Hepatic stellate cell (primary cell): ENCODE data around the gene IGLL1.
"Not testable (repeated sequence)": the region's sequence is repeated elsewhere in the genome, so short reads cannot be mapped to it uniquely, and the experiment has no call there.

ENCODE experiments used
- DNase-seq: peaks from one replicate; pipeline ENCODE4 v3.0.0; 2011; ENCODE audit warnings: low spot score

Gene IGLL1

DNA sequence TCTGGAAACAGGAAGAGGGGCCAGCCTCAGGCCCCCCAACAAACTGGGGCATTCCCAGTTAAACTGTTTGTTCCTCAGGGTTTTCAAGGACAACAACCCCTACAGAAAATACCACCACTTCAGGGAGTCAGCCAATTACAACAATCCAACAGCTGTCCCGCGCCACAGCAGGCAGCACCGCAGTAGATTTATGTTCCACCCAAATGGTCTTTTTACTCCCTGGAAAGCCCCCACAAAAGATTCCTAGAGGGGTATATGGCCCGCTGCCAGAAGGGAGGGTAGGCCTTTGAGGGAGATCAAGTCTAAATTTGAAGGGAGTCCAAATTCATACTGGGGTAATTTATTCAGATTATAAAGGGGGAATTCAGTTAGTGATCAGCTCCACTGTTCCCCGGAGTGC, 39.3 kb downstream of the IGLL1 start:
- not testable (repeated sequence) for DNase-seq

GRCh38 chr22:23539839-23540198, 40.3 kb downstream of the IGLL1 start:
- not testable (repeated sequence) for DNase-seq

DNA sequence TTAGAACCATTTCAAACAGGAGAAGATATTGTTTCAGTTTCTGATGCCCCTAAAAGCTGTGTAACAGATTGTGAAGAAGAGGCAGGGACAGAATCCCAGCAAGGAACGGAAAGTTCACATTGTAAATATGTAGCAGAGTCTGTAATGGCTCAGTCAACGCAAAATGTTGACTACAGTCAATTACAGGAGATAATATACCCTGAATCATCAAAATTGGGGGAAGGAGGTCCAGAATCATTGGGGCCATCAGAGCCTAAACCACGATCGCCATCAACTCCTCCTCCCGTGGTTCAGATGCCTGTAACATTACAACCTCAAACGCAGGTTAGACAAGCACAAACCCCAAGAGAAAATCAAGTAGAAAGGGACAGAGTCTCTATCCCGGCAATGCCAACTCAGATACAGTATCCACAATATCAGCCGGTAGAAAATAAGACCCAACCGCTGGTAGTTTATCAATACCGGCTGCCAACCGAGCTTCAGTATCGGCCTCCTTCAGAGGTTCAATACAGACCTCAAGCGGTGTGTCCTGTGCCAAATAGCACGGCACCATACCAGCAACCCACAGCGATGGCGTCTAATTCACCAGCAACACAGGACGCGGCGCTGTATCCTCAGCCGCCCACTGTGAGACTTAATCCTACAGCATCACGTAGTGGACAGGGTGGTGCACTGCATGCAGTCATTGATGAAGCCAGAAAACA, 40.8 kb downstream of the IGLL1 start:
- DNase-seq, result peak; percentile 59

- DNase-seq, result not testable (repeated sequence)
These were observed 41.4 kb downstream of the IGLL1 start for GRCh38 chr22:23538696-23539030.

GRCh38 chr22:23537830-23538695, 42.0 kb downstream of the IGLL1 start:
- DNase-seq, result not testable (repeated sequence)

- DNase-seq, result no peak
These were observed 42.7 kb downstream of the IGLL1 start for GRCh38 chr22:23537416-23537815.

GRCh38 chr22:23536821-23537345, 43.2 kb downstream of the IGLL1 start:
- no peak for DNase-seq

DNA sequence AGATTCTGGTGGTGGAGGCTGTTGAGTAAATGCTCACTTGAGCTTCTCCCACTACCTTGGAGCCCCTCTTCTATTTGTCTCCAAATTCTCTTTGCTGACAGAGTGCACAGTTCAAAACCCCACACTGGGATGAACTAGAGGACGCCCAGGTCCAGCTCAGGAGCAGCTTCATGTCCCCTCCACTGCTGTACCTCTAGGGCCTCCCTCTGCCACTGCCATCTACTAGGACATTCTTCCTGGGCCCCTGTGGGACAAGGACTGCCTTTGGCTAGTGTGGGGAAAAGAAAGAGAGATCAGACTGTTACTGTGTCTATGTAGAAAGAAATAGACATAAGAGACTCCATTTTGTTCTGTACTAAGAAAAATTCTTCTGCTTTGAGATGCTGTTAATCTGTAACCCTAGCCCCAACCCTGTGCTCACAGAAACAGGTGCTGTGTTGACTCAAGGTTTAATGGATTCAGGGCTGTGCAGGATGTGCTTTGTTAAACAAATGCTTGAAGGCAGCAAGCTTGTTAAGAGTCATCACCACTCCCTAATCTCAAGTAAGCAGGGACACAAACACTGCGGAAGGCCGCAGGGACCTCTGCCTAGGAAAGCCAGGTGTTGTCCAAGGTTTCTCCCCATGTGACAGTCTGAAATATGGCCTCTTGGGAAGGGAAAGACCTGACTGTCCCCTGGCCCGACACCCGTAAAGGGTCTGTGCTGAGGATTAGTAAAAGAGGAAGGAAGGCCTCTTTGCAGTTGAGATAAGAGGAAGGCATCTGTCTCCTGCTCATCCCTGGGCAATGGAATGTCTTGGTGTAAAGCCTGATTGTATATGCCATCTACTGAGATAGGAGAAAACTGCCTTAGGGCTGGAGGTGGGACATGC, 44.1 kb downstream of the IGLL1 start:
- DNase-seq, result not testable (repeated sequence)

GRCh38 chr22:23534851-23535717, 45.0 kb downstream of the IGLL1 start:
- no peak for DNase-seq

GRCh38 chr22:23534201-23534850, 45.8 kb downstream of the IGLL1 start:
- DNase-seq, result no peak

DNA sequence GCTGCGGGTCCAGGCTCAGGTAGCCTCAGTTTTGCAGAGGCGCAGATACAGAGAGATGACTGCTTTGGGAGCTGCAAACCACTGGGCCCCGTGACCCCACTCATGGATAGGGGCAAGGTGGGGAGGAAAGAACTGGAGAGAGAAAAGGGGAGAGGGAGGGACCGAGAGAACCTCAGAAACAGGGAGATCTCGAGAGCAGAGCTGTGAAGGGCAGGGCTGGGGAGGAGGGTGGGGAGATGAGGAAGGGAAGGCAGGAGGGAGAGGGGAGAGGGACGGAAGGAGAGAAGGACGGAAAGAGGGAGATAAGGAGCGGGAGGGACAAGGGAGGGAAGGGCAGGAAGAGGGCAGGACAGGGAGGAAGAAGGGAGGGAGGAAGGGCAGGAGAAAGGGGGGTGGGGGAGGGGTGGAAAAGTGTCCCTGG, 46.3 kb downstream of the IGLL1 start:
- DNase-seq, result no peak

DNA sequence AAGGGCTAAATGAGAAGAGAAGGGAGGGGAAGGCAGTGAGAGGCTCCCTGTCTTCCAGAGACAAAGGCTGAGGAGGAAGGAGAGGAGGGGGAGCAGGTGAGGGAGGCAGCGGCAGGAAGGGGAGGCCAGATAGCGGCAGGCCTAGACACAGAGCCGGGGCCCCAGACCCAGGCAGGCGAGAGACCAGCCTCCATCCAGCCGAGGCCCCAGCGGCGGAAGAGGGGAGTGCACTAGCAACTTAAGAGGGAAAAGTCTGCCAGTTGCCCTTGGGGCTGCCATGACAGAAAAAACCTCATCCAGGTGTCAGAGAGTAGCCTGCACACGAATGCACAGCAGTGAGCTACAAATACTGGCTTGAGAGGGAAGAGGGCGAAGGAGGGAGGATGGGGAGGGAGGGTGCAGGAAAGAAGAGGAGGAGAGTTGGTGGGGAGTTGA, 46.7 kb downstream of the IGLL1 start:
- no peak for DNase-seq

DNA sequence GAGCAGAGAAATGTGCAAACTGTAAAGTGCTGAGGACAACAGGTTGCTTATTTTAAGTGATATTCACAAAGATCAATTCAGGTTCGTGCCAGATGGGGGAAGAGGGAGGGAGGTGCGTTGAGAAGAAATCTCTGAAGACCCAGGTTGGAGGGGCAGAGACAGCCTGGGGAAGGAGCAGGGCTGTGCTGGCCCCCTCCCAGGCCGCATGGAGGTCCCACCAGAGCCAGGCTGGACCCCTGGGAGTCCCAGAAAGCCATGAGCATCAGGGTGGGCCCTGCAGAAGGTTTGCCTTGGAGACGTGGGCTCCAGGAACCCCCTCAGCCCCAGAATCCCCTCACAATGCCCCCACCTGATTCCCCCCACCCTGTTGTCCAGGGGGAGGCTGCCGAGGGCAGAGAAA, 47.4 kb downstream of the IGLL1 start:
- no peak for DNase-seq

DNA sequence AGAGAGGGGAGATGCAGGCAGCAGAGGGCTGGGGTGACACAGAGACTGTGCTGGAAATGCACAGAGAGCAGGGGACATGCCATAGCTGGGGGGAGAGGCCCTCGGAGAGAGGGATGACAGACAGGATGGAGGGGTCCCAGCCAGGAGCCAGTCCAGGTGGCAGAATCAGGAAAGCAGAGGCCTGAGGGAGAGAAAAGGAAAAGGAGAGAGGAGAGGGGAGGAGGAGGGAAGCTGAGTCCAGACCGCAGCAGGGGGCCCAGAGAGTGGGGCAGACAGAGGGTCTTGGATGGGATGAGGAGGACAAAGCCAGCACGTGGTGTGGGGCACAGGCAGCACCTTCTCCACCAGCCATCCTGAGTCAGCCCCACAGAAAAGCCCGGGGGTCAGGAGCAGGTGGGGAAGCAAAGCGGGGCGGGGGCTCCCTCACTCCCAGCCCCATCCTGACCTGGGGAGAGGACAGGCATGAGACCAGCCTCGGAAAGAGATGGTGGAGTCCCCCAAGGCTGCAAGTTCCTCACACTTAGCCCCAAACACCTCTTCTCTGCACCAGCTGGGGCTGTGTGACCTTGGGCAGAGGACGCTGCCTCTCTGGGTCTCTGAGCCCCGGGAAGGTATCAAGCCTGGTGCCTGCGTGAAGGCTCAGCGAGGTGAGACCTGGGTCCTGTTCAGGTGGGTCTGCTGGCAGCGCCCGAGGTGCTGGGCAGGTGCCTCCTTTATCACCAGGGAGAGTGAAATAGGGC, 48.0 kb downstream of the IGLL1 start:
- DNase-seq, result no peak

DNA sequence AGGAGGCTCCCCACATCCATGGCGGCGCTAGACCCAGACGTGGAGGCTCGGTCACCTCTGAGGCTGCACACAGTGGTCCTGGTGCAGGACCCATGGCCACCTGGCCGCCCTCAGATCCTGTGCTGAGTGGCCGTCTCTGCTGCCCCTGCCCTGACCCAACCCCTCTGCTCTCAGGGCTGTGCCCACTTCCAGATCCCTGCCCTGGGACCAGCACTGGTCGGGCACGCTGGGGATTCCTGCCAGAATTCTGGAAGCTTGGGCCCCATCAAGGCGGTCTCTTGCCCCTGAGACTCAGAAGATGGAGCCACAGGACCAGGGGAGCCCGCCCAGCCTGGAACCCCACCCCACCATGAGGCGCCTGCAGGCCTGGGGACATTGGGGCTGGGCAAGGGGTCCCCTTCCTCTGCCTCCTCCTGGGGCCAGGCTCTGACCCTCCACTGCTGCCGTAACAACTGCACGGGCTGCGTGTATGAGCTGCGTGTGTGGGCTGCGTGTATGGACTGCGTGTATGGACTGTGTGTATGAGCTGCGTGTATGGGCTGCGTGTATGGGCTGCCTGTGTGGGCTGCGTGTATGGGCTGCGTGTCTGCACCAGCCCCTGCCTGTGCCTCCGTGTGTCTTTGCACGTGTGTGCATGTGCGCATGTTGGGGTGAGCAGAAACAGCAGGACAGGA, 48.7 kb downstream of the IGLL1 start:
- DNase-seq, result no peak

GRCh38 chr22:23530766-23531282, 49.3 kb downstream of the IGLL1 start:
- no peak for DNase-seq

DNA sequence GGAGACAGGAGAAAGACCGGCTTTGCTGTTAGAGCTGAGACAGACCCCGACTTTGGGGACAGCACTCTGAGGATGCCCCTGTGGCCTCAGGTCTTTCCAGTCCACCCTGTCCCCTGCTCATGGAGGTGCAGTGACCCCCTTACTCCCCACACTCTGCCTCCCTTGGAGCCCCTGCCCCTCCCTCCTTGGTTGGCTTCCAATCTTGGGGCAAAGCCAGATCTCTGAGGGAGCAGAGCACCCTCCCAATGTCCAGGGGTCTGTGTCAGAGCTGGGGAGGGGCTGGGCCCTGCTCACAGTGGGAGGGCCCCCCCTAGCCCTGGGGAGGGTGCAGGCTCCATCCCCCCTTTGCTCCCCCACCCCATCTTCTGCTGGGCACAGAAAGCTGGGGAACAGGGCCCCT, 50.0 kb downstream of the IGLL1 start:
- DNase-seq, result no peak

DNA sequence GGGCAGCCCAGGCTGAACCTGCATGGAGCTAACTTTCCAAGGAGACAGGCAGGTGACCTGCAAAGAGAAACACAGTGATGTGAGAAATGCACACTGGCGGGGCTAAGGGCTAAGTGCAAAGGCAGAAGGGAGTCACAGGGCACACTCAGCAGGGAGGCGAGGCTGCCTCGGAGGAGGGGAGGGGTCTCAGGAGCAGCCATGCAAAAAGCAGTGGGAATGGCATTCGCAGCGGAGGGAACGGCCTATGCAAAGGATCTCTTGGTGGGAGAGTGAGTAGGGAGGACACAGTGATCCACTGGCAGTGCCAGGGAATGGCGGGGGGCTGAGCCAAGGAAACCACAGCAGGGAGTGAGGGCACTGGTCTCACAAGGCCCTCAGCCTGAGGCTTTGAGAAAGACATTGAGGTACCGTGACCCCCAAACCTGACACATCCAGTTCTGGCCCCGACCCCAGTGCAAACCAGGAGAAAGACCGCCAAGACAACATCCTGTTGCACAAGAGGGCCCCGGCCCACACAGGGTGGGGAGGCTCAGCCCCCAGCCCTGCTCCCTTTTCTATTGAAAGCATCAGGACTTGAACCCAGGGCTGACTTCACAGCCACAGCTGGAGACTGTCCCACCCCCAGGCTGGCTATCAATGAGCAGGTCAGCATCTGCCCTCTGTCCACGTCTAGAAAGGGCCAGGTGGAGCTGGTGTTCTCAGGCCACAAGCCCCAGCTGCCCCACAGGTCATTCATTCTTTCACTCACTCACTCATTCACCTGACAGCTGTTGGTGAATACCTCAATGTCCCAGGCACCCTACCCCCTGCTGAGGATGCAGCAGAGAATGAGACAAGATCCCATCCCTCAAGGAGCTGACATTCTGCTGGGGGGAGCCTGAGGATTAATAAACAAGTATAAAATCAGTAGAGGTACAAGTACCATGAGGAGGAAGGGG, 50.7 kb downstream of the IGLL1 start:
- no peak for DNase-seq
